HuH-7 (cell line): ENCODE data around the gene KLRC4.
"Not testable (repeated sequence)": the region's sequence is repeated elsewhere in the genome, so short reads cannot be mapped to it uniquely, and the experiment has no call there.

ENCODE experiments used
- DNase-seq: peaks from one replicate; pipeline ENCODE4 v3.0.0; 2011; ENCODE audit warnings: low spot score

KLRC4 gene

GRCh38 chr12:10367714-10368113 is 41.8 kb downstream of the KLRC4 start:
- not testable (repeated sequence) for DNase-seq

GRCh38 chr12:10366875-10367274 is 42.7 kb downstream of the KLRC4 start:
- DNase-seq, result no peak

GRCh38 chr12:10365696-10366405 is 43.7 kb downstream of the KLRC4 start:
- DNase-seq, result no peak

- DNase-seq, result no peak
These were observed 44.5 kb downstream of the KLRC4 start for GRCh38 chr12:10364815-10365622.

GRCh38 chr12:10363914-10364814 is 45.4 kb downstream of the KLRC4 start:
- no peak for DNase-seq

GRCh38 chr12:10363658-10363913 is 46.0 kb downstream of the KLRC4 start:
- DNase-seq, result no peak

- DNase-seq, result no peak
These were observed 46.5 kb downstream of the KLRC4 start for GRCh38 chr12:10362828-10363657.

GRCh38 chr12:10362325-10362724 is 47.2 kb downstream of the KLRC4 start:
- DNase-seq, result no peak

GRCh38 chr12:10361622-10362021 is 47.9 kb downstream of the KLRC4 start:
- DNase-seq, result no peak

GRCh38 chr12:10361084-10361483 is 48.5 kb downstream of the KLRC4 start:
- DNase-seq, result no peak

GRCh38 chr12:10358969-10359368 is 50.6 kb downstream of the KLRC4 start:
- DNase-seq, result no peak

- no peak for DNase-seq
These were observed 51.4 kb downstream of the KLRC4 start for GRCh38 chr12:10358131-10358530.
